HepG2 (cell line): ENCODE measurements around the gene C22orf39. TPM values are rescaled to one million over a fixed set of nuclear protein-coding genes. Genes with fewer than 3 reads are reported as not detected.

ENCODE experiments used
- ARID4A ChIP-seq: sonication (generic); formaldehyde crosslinking; IDR thresholded peaks from 2 replicates; pipeline ENCODE4 v1.5.0; 2020; ENCODE audit warnings: mild to moderate bottlenecking, missing genetic modification reagents, borderline replicate concordance
- HBP1 ChIP-seq: IDR thresholded peaks from 2 replicates; pipeline ENCODE4 v1.6.1; 2016; ENCODE audit warnings: low read depth, control low read depth
- KAT7 ChIP-seq: IDR thresholded peaks from 2 replicates; pipeline ENCODE4 v1.6.1; 2018; ENCODE audit warnings: borderline replicate concordance, missing compliant biosample characterization
- LCORL ChIP-seq, 2 experiments: fragments of 450-650 bp in 1 of 2; sonication (generic) in 1 of 2; formaldehyde crosslinking in 1 of 2; IDR thresholded peaks; 2 replicates each; pipeline versions ENCODE4 v1.5.0 to v1.6.1; 2017 to 2020; ENCODE audit warnings: antibody characterized with exemption in 1 of 2, missing genetic modification reagents in 1 of 2
- MYC ChIP-seq: sonication (generic); formaldehyde crosslinking; IDR thresholded peaks from 2 replicates; pipeline ENCODE4 v1.9.0; 2021; ENCODE audit warnings: missing genetic modification reagents, borderline replicate concordance
- PATZ1 ChIP-seq: sonication (generic); formaldehyde crosslinking; IDR thresholded peaks from 2 replicates; pipeline ENCODE4 v1.4.0; 2020; ENCODE audit warnings: missing genetic modification reagents
- PCBP1 ChIP-seq: fragments of 200-400 bp; formaldehyde crosslinking; IDR thresholded peaks from 2 replicates; pipeline ENCODE4 v1.6.1; 2017; ENCODE audit warnings: mild to moderate bottlenecking, low read depth, low read length, borderline replicate concordance
- POLR2A ChIP-seq, 2 experiments: IDR thresholded peaks; 2 replicates each; pipeline ENCODE4 v1.6.1; 2011; ENCODE audit warnings: low read depth in 2 of 2, low read length in 2 of 2, mild to moderate bottlenecking in 1 of 2, moderate library complexity in 1 of 2; ENCODE audit not compliant: insufficient read depth in 1 of 2
- PRDM15 ChIP-seq: sonication (generic); formaldehyde crosslinking; IDR thresholded peaks from 2 replicates; pipeline ENCODE4 v1.4.0; 2020; ENCODE audit warnings: missing genetic modification reagents
- TCF7L2 ChIP-seq: IDR thresholded peaks from 2 replicates; pipeline ENCODE4 v1.6.1; 2011; ENCODE audit warnings: mild to moderate bottlenecking, low read depth, low read length, moderate library complexity
- ZNF234 ChIP-seq: sonication (generic); formaldehyde crosslinking; conservative IDR thresholded peaks from 2 replicates; pipeline ENCODE4 v1.5.1; 2020; ENCODE audit warnings: mild to moderate bottlenecking, missing genetic modification reagents
- ZNF616 ChIP-seq: sonication (generic); formaldehyde crosslinking; IDR thresholded peaks from 2 replicates; pipeline ENCODE4 v1.5.0; 2020; ENCODE audit warnings: low read depth, mild to moderate bottlenecking, missing genetic modification reagents
- ZNF709 ChIP-seq: sonication (generic); formaldehyde crosslinking; IDR thresholded peaks from 2 replicates; pipeline ENCODE4 v1.5.0; 2020; ENCODE audit warnings: mild to moderate bottlenecking, missing genetic modification reagents
- ZSCAN12 ChIP-seq: sonication (generic); formaldehyde crosslinking; IDR thresholded peaks from 2 replicates; pipeline ENCODE4 v1.9.0; 2021; ENCODE audit warnings: mild to moderate bottlenecking, missing genetic modification reagents
- ZSCAN21 ChIP-seq: sonication (generic); formaldehyde crosslinking; IDR thresholded peaks from 2 replicates; pipeline ENCODE4 v1.8.0; 2022; ENCODE audit warnings: mild to moderate bottlenecking, missing genetic modification reagents, moderate library complexity, borderline replicate concordance
- polyA plus RNA-seq, 8 experiments: library from polyadenylated mRNA; depleted of rRNA in 3 of 8; stranded (reverse) in 7 of 8; unstranded in 1 of 8; fragments of >200 nt; fragmentation: Illumina TruSeq in 4 of 8; extraction: Trizol in 4 of 8; gene quantifications; 2 replicates each; pipeline versions ENCODE4 v1.2.1 to v1.2.3, GENCODE V29; 2011 to 2016; ENCODE audit warnings: low read depth in 4 of 8, missing spikeins in 1 of 8, mixed read lengths in 1 of 8; ENCODE audit not compliant: insufficient read depth in 1 of 8
- total RNA-seq, 5 experiments: library from RNA; depleted of rRNA; stranded (reverse); fragments of >200 nt; fragmentation: Illumina TruSeq; extraction: Trizol; gene quantifications; 2 replicates each; pipeline ENCODE4 v1.2.3, GENCODE V29; 2016; ENCODE audit warnings: low read depth in 1 of 5

C22orf39 gene
- total and polyA plus RNA-seq, 2 of the 13 experiments (the other 11 are each of a cell fraction or from before 2014, with no cell fraction given), result 23.4 to 26.4 TPM

- TF ChIP-seq PRDM15 (peak; percentile 93), POLR2A (IDR thresholded peaks at IDR 0.05; ENCODE audit: insufficient read depth in 1 of 2, low read depth in 2 of 2, low read length in 2 of 2) (peak in 1 of 2 experiments; percentile 39; a peak in 2 of 4 replicates), ZNF616 (CRISPR knock-in tag) (no peak), TCF7L2 (no peak), ZNF709 (no peak), ZSCAN12 (CRISPR knock-in tag) (no peak), PATZ1 (0 out of 2 replicates have a peak, but pooled peaks have one; percentile 40), LCORL (IDR thresholded peaks at IDR 0.05) (no peak), LCORL (CRISPR knock-in tag; IDR thresholded peaks at IDR 0.05) (0 out of 2 replicates have a peak, but pooled peaks have one; percentile 5), MYC (CRISPR knock-in tag) (no peak), PCBP1 (no peak), KAT7 (CRISPR knock-in tag) (0 out of 2 replicates have a peak, but pooled peaks have one; percentile 4), ZNF234 (CRISPR knock-in tag) (no peak), ARID4A (CRISPR knock-in tag) (peak; percentile 39; the same call in 1 of the 2 replicates), ZSCAN21 (CRISPR knock-in tag) (no peak), HBP1 (peak; percentile 47; the same call in 1 of the 2 replicates)
These were observed 17.3 kb downstream of the C22orf39 start (continued) for GRCh38 chr22:19429950-19430889.
